GM21717 (cell line): ENCODE measurements around the gene EEA1.
"Not testable (repeated sequence)": the region's sequence is repeated elsewhere in the genome, so short reads cannot be mapped to it uniquely, and the experiment has no call there.

Experiments used
- ATAC-seq: cut with Tn5 transposase; IDR thresholded peaks from one replicate; pipeline ENCODE4 v1.9.1; 2021; ENCODE audit warnings: mild to moderate bottlenecking, moderate library complexity; ENCODE audit not compliant: unreplicated experiment

The EEA1 gene

GRCh38 chr12:92827836-92828431 is 101.2 kb downstream of the EEA1 start:
- no peak for ATAC-seq

DNA sequence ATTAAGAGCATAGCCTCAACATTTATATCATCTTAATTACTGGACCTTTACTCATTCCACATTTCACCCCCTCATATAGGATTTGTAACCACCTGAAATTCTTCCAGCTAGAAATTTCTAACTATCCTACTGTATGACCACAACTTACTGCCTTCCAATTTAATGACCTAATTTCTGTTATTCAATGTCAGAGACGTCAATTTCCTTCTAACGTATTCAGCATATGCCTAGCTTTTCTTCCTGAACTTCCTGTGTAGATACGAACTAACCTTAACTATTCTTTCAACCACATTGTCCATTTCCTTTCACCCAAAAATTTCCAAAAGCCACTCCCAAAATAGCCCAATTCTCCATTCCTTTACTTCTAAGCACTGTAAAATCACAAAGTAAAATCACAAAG is 108.0 kb downstream of the EEA1 start:
- no peak for ATAC-seq

DNA sequence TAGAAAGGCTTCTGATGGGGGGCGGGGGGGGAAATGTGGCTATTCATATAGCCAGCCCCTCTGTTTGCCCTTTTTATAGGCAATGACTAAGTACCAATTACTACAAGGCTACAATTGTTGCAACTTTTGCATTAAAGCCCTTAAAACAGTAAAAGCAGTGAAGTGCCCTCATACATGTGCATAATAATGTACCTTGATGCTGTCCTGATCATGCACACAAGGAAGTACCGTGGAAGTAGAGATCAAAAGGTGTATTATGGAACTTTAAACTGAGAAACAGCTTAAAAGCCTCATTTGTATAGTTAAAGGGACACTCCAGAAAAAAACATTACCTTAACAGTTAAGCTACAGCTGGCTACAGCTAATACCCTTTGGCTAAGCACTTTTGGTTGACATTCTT is 114.5 kb downstream of the EEA1 start:
- no peak for ATAC-seq

- peak; percentile 61 for ATAC-seq
These were observed 118.7 kb downstream of the EEA1 start for GRCh38 chr12:92810370-92810769.

GRCh38 chr12:92803903-92804302 is 125.2 kb downstream of the EEA1 start:
- no peak for ATAC-seq

- ATAC-seq = no peak
These were observed 126.2 kb downstream of the EEA1 start for GRCh38 chr12:92802906-92803305.

DNA sequence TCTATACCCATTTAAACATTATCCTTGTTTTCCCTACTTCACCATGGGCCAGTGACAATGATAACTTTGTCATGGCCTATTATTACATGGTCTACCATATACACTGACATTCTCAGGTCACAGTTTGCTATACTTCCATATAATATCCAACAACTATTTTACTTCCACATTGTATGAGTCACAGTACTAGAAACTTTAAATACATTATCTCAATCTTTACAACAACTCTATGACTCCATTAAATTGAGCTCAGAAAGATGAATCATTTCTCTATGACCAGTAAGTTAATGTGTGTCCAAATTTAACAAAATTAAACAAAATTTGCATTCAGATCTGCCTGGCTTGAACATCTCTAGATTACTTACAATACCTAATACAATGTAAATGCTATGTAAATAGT is 132.4 kb downstream of the EEA1 start:
- ATAC-seq = no peak

GRCh38 chr12:92794814-92795213 is 134.3 kb downstream of the EEA1 start:
- ATAC-seq = no peak

DNA sequence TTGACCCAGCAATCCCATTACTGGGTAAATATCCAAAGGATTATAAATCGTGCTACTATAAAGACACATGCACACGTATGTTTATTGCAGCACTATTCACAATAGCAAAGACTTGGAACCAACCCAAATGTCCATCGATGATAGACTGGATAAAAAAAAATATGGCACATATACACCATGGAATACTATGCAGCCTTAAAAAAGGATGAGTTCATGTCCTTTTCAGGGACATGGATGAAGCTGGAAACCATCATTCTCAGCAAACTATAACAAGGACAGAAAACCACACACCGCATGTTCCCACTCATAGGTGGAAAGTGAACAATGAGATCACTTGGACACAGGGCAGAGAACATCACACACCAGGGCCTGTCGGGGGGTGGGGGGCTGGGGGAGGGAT is 134.7 kb downstream of the EEA1 start:
- not testable (repeated sequence) for ATAC-seq

- ATAC-seq = no peak
These were observed 143.1 kb downstream of the EEA1 start for GRCh38 chr12:92786045-92786444.

- no peak for ATAC-seq
These were observed 143.5 kb downstream of the EEA1 start for GRCh38 chr12:92785563-92785950.

DNA sequence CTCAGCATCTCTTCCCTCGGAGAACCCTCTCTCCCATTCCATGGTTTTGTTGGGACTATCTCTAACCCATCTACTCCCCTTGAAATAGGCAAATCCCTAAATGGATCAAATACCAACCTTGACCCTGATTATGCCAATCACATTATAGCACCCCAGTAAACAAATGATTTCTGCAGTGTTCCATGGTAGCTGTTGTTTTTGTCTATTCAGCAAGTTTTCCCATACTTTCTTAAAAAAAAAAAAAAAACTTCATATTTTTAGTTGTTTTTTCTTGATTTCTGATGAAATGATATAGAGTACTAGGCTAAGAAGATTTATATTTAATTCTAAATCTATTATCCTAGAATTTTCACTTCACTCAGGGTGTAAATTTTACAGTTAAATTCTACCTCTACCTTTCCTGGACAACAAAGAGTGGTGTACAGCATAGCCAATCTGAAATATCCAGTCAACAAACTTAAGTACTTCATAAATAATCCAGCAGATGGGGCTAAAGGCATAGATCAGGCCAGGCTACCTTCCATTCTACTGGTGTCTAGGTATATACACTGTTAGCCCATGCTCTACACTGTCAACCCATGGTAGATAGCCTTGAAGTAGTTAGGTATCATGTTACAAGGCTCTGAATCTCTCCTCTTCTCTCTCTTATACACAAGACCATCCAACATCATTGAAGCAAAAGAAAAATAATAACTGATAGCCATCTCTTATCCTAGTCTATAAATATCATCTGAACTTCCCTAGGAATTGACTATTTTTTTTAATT is 144.1 kb downstream of the EEA1 start:
- peak; percentile 96 for ATAC-seq

DNA sequence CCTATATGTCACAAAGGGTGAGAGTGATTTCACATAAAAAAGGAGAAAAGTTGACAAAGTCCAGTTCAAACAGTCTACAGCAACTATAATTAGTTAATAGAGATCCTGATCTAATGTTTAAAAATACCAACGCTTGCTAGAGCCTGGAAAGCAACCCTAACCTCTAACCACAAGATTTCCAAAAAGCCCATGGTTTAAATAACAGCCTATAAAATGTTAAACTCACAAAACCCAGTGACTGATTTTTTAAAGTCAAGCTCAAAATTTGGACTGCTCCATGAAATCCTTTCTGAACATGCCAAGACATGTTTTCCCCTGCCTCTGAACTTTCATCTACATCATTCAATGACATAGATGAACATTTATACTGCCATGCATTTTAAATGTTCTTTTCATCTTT is 144.7 kb downstream of the EEA1 start:
- no peak for ATAC-seq

DNA sequence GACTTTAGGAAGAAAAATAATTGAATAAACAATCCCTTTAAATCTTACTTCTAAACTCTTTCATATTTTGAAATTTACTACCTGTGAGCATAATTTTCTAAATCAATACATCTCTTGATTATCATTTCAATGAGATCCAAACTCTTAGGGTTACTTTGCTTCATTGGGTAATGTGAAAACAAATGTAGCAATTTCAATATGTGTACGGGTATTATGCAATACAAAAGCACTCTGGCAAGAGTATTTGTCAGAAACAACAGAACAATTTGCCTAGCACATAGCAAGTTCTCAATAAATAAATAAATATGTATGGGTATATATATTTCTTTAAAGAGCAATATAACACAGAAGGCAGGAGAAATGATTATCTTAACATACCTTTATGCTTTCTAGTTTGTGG is 149.2 kb downstream of the EEA1 start:
- ATAC-seq = no peak

DNA sequence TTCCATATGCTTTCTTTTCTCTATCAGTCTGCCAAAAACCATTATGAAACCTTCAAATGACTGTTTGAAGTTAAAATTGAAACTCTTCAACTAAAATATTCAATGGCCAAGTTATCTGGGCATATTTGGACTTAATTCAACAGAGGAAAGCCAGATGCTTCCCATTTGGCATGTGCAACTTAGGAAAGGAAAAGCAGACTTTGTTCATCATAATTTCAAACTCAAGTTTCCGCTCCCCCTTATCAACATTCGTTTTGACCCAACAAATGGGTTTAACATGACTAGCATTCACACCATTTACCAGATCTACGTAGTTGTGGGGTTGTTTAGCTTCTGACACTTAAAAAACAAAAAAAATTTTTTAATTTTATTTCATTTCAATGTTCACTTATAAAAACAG is 150.6 kb downstream of the EEA1 start:
- no peak for ATAC-seq

DNA sequence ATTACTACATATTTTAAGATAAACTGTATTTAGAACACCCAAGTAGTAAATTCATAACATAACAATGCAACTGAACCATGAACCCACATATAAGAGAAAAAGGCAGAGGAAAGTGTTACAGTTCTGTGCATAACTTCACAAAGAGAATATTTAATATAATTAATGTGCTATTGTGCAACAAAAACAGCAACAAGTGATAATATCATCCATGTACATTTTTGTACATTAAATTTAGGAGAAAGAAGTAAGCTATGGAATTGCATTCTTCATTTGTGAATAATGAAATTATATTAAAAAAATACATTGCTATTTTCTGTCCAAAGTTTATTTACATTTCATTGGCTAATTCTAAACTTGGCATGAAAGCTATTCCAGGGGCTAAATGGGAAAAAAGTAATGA is 153.7 kb downstream of the EEA1 start:
- ATAC-seq = no peak

DNA sequence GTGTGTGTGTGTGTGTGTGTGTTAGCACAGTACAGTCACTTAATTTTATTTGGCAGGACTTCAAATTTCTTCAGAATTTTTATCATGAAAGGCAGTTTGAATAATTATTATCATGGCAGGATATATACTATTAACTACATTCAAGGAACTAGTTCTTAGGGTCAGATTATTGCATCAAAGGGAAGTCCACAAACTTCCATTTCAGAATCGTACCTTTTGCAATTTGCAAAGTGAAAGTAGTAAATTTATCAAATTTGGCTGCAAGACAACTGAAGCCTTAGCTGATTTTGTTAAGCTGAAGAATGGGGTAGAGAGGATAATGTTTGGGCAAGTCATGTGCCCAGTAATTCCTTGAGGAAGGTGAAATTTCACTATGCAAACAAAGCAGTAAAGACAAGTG is 158.1 kb downstream of the EEA1 start:
- no peak for ATAC-seq

- ATAC-seq = peak; percentile 79
These were observed 159.8 kb downstream of the EEA1 start for GRCh38 chr12:92769124-92769901.

- ATAC-seq = no peak
These were observed 163.2 kb downstream of the EEA1 start for GRCh38 chr12:92765871-92766270.

DNA sequence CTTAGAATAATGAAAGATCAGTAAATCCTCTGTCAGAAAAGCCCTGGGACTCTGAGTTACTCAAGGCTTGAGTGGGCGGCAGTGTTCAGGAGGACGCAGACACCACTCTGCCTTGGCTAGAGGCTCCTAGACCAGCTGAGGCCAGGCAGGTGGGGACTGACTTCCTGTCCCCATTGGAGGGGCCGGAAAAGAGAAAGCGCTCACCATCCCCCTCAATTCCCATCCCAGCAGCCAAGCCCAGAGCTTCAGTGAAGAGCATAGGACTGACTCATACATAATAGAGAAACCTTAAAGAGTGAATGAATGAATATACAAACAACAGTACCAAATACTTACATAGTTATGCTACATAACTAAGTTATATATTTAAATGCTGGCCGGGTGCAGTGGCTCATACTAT is 164.3 kb downstream of the EEA1 start:
- ATAC-seq = no peak

- ATAC-seq = no peak
These were observed 166.3 kb downstream of the EEA1 start for GRCh38 chr12:92762773-92763172.

GRCh38 chr12:92759634-92760268 is 169.3 kb downstream of the EEA1 start:
- ATAC-seq = no peak
